ENCODE results near the gene GLTP. TPM values are rescaled to one million over a fixed set of nuclear protein-coding genes. Genes with fewer than 3 reads are reported as not detected.
"Not testable (repeated sequence)": the region's sequence is repeated elsewhere in the genome, so short reads cannot be mapped to it uniquely, and the experiment has no call there.

Gene GLTP
- total and polyA plus RNA-seq, 7 experiments from 2014 or later = 19.2 to 36.2 (median 22.3) TPM

- Mint-ChIP-seq H3K4me3 (no peak overlapping the region), H3K4me1 (peaks cover 14 to 46% (median 43%) of the 10 kb centered on the region in 7 donors), H3K36me3 (peaks cover 0 to 14% (median 3%) of the 10 kb centered on the region in 5 donors), H3K9me3 (no peaks in the 10 kb centered on the region), H3K27me3 (no peaks in the 10 kb centered on the region), H3K27ac (peak overlapping the region in 4 of 9 donors; percentile 18 to 69 (median 35))
- DNase-seq (no peak), ATAC-seq (no peak)
- ChIA-PET POLR2A (interaction anchor here (0.7 kb wide), 1 partner anchor 38 kb away, joined by 3 read pairs; no protein-coding TSS in a partner anchor), CTCF (no interaction called here)
- no peaks in the 10 kb centered on the region for H3K9me3 ChIP-seq (ENCODE audit: control insufficient read depth in 2 of 3, low read length in 3 of 3)
- no peaks in the 10 kb centered on the region for H3K36me3 ChIP-seq (ENCODE audit: control insufficient read depth in 2 of 3, insufficient read depth in 3 of 3, low read length in 3 of 3)
- intact Hi-C loops (cut with micrococcal nuclease) = no loop called here
- H3K27ac ChIP-seq (ENCODE audit: low read depth, low read length) = no peak overlapping the region
- no peaks in the 10 kb centered on the region for H3K27me3 ChIP-seq (ENCODE audit: control insufficient read depth in 2 of 2, insufficient read depth in 2 of 2, low read length in 2 of 2)
- H3K4me1 ChIP-seq (ENCODE audit: control insufficient read depth in 2 of 2, insufficient read depth in 2 of 2, low read length in 2 of 2) = peaks cover 13 to 40% of the 10 kb centered on the region in 2 donors
- no peak overlapping the region for H3K4me3 ChIP-seq (ENCODE audit: low read length)
Observed at GRCh38 chr12:109892165-109892715, 11.9 kb upstream of the GLTP start.

DNA sequence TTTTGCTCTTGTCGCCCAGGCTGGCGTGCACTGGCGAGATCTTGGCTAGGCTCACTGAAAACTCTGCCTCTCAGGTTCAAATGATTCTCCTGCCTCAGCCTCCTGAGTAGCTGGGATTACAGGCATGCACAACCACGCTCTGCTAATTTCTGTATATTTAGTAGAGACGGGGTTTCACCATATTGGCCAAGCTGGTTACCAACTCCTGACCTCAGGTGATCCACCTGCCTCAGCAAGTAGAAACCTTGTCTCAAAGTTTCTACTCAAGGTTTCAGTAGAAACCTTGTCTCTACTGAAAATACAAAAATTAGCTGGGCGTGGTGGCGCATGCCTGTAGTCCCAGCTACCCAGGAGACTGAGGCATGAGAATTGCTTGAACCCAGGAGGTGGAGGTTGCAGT, 11.4 kb upstream of the GLTP start:
- intact Hi-C loops (cut with micrococcal nuclease); H3K27ac ChIP-seq (ENCODE audit: low read depth, low read length); H3K27me3 ChIP-seq (ENCODE audit: control insufficient read depth in 2 of 2, insufficient read depth in 2 of 2, low read length in 2 of 2); H3K36me3 ChIP-seq (ENCODE audit: control insufficient read depth in 2 of 3, insufficient read depth in 3 of 3, low read length in 3 of 3); H3K4me3 ChIP-seq (ENCODE audit: low read length); H3K9me3 Mint-ChIP-seq; H3K27me3 Mint-ChIP-seq; DNase-seq; H3K9me3 ChIP-seq (ENCODE audit: control insufficient read depth in 2 of 3, low read length in 3 of 3); CTCF ChIA-PET; ATAC-seq: not testable (repeated sequence)
- peaks cover 0 to 14% (median 3%) of the 10 kb centered on the region in 5 donors for H3K36me3 Mint-ChIP-seq
- peak overlapping the region in 1 of 10 donors; percentile 20 for H3K4me3 Mint-ChIP-seq
- H3K27ac Mint-ChIP-seq = peak overlapping the region in 3 of 9 donors; percentile 33 to 69 (median 36)
- POLR2A ChIA-PET = interaction anchor here (0.7 kb wide), 1 partner anchor 38 kb away, joined by 3 read pairs; no protein-coding TSS in a partner anchor
- H3K4me1 ChIP-seq (ENCODE audit: control insufficient read depth in 2 of 2, insufficient read depth in 2 of 2, low read length in 2 of 2) = peaks cover 13 to 40% of the 10 kb centered on the region in 2 donors
- H3K4me1 Mint-ChIP-seq = peaks cover 15 to 46% (median 44%) of the 10 kb centered on the region in 7 donors

DNA sequence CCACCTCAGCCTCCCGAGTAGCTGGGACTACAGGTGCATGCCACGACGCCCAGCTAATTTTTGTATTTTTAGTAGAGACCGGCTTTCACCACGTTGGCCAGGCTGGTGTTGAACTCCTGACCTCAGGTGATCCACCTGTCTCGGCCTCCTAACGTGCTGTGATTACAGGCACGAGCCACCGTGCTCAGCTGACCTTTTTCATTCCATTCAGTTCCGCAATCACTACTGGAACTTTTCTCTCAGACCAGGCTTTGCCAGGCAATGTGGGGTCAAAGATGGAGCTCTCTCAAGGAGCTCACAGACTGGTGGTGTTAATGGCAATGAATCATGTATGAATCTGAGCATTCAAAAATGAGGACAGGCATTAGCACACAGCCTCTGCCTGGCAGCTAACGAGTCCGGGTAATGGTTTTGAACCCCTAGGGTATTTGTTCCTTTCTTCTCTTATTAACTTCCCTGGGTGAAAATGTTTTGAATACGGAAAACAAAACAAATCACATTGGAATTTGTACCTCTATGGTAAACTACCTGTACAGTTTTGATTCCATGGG, 10.4 kb upstream of the GLTP start:
- H3K36me3 ChIP-seq (ENCODE audit: control insufficient read depth in 2 of 3, insufficient read depth in 3 of 3, low read length in 3 of 3) = no peaks in the 10 kb centered on the region
- H3K36me3 Mint-ChIP-seq = peaks cover 0 to 14% (median 3%) of the 10 kb centered on the region in 5 donors
- H3K4me3 Mint-ChIP-seq = no peak overlapping the region
- intact Hi-C loops (cut with micrococcal nuclease) = no loop called here
- no peaks in the 10 kb centered on the region for H3K9me3 ChIP-seq (ENCODE audit: control insufficient read depth in 2 of 3, low read length in 3 of 3)
- ChIA-PET CTCF (interaction anchor here (0.6 kb wide), 1 partner anchor 15 kb away, joined by 5 read pairs; no protein-coding TSS in a partner anchor), POLR2A (interaction anchor here (0.6 kb wide), 1 partner anchor 362 kb away, joined by 3 read pairs; no protein-coding TSS in a partner anchor)
- H3K4me1 ChIP-seq (ENCODE audit: control insufficient read depth in 2 of 2, insufficient read depth in 2 of 2, low read length in 2 of 2) = peaks cover 13 to 40% of the 10 kb centered on the region in 2 donors
- H3K27ac ChIP-seq (ENCODE audit: low read depth, low read length) = no peak overlapping the region
- H3K27ac Mint-ChIP-seq = peak overlapping the region in 5 of 9 donors; percentile 17 to 68 (median 51)
- peaks cover 15 to 46% (median 44%) of the 10 kb centered on the region in 7 donors for H3K4me1 Mint-ChIP-seq
- H3K9me3 Mint-ChIP-seq = no peaks in the 10 kb centered on the region
- ATAC-seq = no peak
- no peak overlapping the region for H3K4me3 ChIP-seq (ENCODE audit: low read length)
- H3K27me3 ChIP-seq (ENCODE audit: control insufficient read depth in 2 of 2, insufficient read depth in 2 of 2, low read length in 2 of 2) = no peaks in the 10 kb centered on the region
- DNase-seq = no peak
- peaks cover 0 to 3% (median 0%) of the 10 kb centered on the region in 5 donors for H3K27me3 Mint-ChIP-seq

DNA sequence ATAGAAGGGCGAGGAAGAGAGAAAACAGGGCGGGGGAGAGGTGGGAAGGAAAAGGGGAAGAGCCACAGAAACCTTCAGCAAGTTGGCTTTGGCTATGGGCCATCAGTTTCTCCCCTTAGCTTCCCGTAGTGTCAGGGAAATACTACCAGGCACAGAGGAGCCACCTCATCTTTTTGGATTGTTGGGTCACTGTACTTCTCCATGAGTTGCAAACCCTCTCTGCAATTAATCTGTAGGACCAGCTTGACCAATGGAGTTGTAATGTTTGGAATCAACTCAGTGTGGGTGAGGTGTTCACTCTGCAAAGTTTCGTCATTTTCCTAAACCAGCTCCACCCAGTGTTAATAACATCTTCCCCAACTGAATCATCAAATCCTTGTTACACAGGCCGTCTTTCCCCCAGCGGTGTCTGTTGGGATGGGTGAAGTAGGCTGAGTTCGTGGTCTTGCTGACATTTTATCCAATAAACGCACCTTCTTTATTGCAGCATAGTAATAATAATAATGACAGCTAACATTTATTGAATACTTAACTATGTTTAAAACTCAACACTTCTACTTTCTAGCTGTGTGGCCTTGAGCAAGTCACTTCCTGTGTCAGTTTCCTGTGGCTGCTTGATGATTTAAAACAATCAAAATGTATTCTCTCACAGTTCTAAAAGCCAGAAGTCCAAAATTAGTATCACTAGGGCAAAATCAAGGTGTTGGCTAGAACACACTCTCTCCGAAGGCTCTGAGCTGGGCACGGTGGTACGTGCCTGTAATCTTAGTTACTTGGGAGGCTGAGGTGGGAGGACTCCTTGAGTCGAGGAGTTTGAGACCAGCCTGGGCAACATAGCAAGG, 8.1 kb upstream of the GLTP start:
- H3K4me1 Mint-ChIP-seq = peaks cover 15 to 44% (median 40%) of the 10 kb centered on the region in 7 donors
- peaks cover 0 to 12% (median under 1%) of the 10 kb centered on the region in 5 donors for H3K36me3 Mint-ChIP-seq
- peak overlapping the region; percentile 70 for H3K27ac ChIP-seq (ENCODE audit: low read depth, low read length)
- ATAC-seq (peak; percentile 82), DNase-seq (peak in 4 of 9 donors; percentile 22 to 36 (median 27))
- no peaks in the 10 kb centered on the region for H3K36me3 ChIP-seq (ENCODE audit: control insufficient read depth in 2 of 3, insufficient read depth in 3 of 3, low read length in 3 of 3)
- peak overlapping the region; percentile 51 to 86 (median 72) for H3K4me3 Mint-ChIP-seq
- no peaks in the 10 kb centered on the region for H3K27me3 ChIP-seq (ENCODE audit: control insufficient read depth in 2 of 2, insufficient read depth in 2 of 2, low read length in 2 of 2)
- H3K4me1 ChIP-seq (ENCODE audit: control insufficient read depth in 2 of 2, insufficient read depth in 2 of 2, low read length in 2 of 2) = peaks cover 13 to 38% of the 10 kb centered on the region in 2 donors
- no peaks in the 10 kb centered on the region for H3K9me3 Mint-ChIP-seq
- H3K27me3 Mint-ChIP-seq = peaks cover 0 to 9% (median 0%) of the 10 kb centered on the region in 5 donors
- no peaks in the 10 kb centered on the region for H3K9me3 ChIP-seq (ENCODE audit: control insufficient read depth in 2 of 3, low read length in 3 of 3)
- peak overlapping the region; percentile 14 for H3K4me3 ChIP-seq (ENCODE audit: low read length)
- ChIA-PET POLR2A (interaction anchor here (0.7 to 1.9 kb wide), 4 partner anchors 10 to 108 kb away, joined by 3 to 11 read pairs (median 4); partner anchors contain the start of genes GIT2 and TCHP), CTCF (interaction anchor here (0.6 to 1.0 kb wide), 4 partner anchors 10 to 58 kb away, joined by 3 to 5 read pairs (median 3); partner anchors contain the start of gene TCHP)
- intact Hi-C loops (cut with micrococcal nuclease) = loop anchor here in 1 of 2 donors (10.0 kb wide), 2 partner anchors 396 to 1254 kb away; partner anchors contain the start of genes ATP2A2 and SELPLG
- H3K27ac Mint-ChIP-seq = peak overlapping the region; percentile 92 to 98 (median 95)

GRCh38 chr12:109885616-109886015, 5.3 kb upstream of the GLTP start:
- Mint-ChIP-seq H3K4me3 (no peak overlapping the region), H3K9me3 (no peaks in the 10 kb centered on the region), H3K36me3 (peaks cover 0 to 9% (median 0%) of the 10 kb centered on the region in 5 donors), H3K4me1 (peaks cover 23 to 40% (median 34%) of the 10 kb centered on the region in 7 donors), H3K27ac (no peak overlapping the region), H3K27me3 (peaks cover 0 to 19% (median 0%) of the 10 kb centered on the region in 5 donors)
- no peaks in the 10 kb centered on the region for H3K9me3 ChIP-seq (ENCODE audit: control insufficient read depth in 2 of 3, low read length in 3 of 3)
- DNase-seq (no peak), ATAC-seq (no peak)
- H3K4me3 ChIP-seq (ENCODE audit: low read length) = no peak overlapping the region
- intact Hi-C loops (cut with micrococcal nuclease) = loop anchor here in 1 of 2 donors (10.0 kb wide), 2 partner anchors 399 to 1251 kb away; partner anchors contain the start of genes ATP2A2 and SELPLG
- no peaks in the 10 kb centered on the region for H3K27me3 ChIP-seq (ENCODE audit: control insufficient read depth in 2 of 2, insufficient read depth in 2 of 2, low read length in 2 of 2)
- no peaks in the 10 kb centered on the region for H3K36me3 ChIP-seq (ENCODE audit: control insufficient read depth in 2 of 3, insufficient read depth in 3 of 3, low read length in 3 of 3)
- peaks cover 17 to 28% of the 10 kb centered on the region in 2 donors for H3K4me1 ChIP-seq (ENCODE audit: control insufficient read depth in 2 of 2, insufficient read depth in 2 of 2, low read length in 2 of 2)
- ChIA-PET CTCF (interaction anchor here (0.7 kb wide), 3 partner anchors 19 to 81 kb away, joined by 3 to 6 read pairs (median 3); no protein-coding TSS in a partner anchor), POLR2A (no interaction called here)
- H3K27ac ChIP-seq (ENCODE audit: low read depth, low read length) = no peak overlapping the region

DNA sequence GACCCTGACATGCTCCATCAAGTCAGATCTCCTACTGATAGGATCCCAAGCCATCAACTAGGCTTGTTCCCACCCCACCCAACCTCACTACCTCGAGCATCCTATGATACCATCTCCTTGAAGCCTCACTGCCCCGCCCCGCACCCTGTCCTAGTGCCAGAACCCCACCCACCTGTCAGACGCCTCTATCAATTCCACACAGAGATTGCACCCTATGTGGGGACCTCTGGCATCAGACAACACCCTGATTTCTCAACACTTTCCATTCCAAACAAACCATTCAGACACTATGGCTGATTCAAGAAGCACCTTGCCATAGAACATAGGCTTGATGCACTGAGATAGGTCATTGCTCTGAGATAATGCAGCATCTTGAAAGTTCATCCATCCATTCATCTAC, 3.1 kb upstream of the GLTP start:
- POLR2A ChIA-PET = no interaction called here
- peaks cover 25 to 30% of the 10 kb centered on the region in 2 donors for H3K4me1 ChIP-seq (ENCODE audit: control insufficient read depth in 2 of 2, insufficient read depth in 2 of 2, low read length in 2 of 2)

More for the DNA sequence above, 3.1 kb upstream of the GLTP start:
- CTCF ChIA-PET = interaction anchor here (0.8 kb wide), 1 partner anchor 30 kb away, joined by 3 read pairs; no protein-coding TSS in a partner anchor
- H3K27ac ChIP-seq (ENCODE audit: low read depth, low read length) = no peak overlapping the region
- no peaks in the 10 kb centered on the region for H3K27me3 ChIP-seq (ENCODE audit: control insufficient read depth in 2 of 2, insufficient read depth in 2 of 2, low read length in 2 of 2)
- H3K4me1 Mint-ChIP-seq = peaks cover 26 to 38% (median 34%) of the 10 kb centered on the region in 7 donors
- intact Hi-C loops (cut with micrococcal nuclease) = loop anchor here (5.0 to 10.0 kb wide), 3 partner anchors 114 to 1249 kb away; partner anchors contain the start of genes ANKRD13A (in 1 of the 2), ATP2A2 (in 1 of the 2), GIT2 (in 1 of the 2) and SELPLG (in 1 of the 2)
- no peaks in the 10 kb centered on the region for H3K9me3 ChIP-seq (ENCODE audit: control insufficient read depth in 2 of 3, low read length in 3 of 3)
- peaks cover 0 to 2% (median 0%) of the 10 kb centered on the region in 11 donors for H3K9me3 Mint-ChIP-seq
- peaks cover 0 to 4% (median 0%) of the 10 kb centered on the region in 3 experiments for H3K36me3 ChIP-seq (ENCODE audit: control insufficient read depth in 2 of 3, insufficient read depth in 3 of 3, low read length in 3 of 3)
- H3K4me3 ChIP-seq (ENCODE audit: low read length) = no peak overlapping the region
- H3K36me3 Mint-ChIP-seq = peaks cover 0 to 3% (median 0%) of the 10 kb centered on the region in 5 donors
- peaks cover 0 to 19% (median 0%) of the 10 kb centered on the region in 5 donors for H3K27me3 Mint-ChIP-seq
- DNase-seq (no peak), ATAC-seq (no peak)
- no peak overlapping the region for H3K4me3 Mint-ChIP-seq
- peak overlapping the region in 2 of 9 donors; percentile 41 to 66 for H3K27ac Mint-ChIP-seq

All from naive thymus-derived CD4-positive, alpha-beta T cell (primary cell).